Hepatocyte (in vitro differentiated cells): ENCODE measurements around the gene AKAP6. TPM values are rescaled to one million over a fixed set of nuclear protein-coding genes. Genes with fewer than 3 reads are reported as not detected.

Experiments
- DNase-seq: peaks from one replicate; pipeline ENCODE4 v3.0.0-alpha.2; 2016; ENCODE audit warnings: low spot score
- H2AFZ ChIP-seq: fragments of 200-600 bp; sonication (generic); 2 replicates; pipeline ENCODE4 v1.6.0; 2016; ENCODE audit warnings: antibody characterized with exemption, mild to moderate bottlenecking
- H3K27ac ChIP-seq: fragments of 200-600 bp; sonication (generic); 2 replicates; pipeline ENCODE4 v1.5.1; 2016; ENCODE audit warnings: mild to moderate bottlenecking
- H3K27me3 ChIP-seq: fragments of 200-600 bp; sonication (generic); 2 replicates; pipeline ENCODE4 v1.6.1; 2016
- H3K36me3 ChIP-seq: fragments of 200-600 bp; sonication (generic); replicated peaks from 2 replicates; pipeline ENCODE4 v1.5.1; 2016; ENCODE audit warnings: low read depth; ENCODE audit not compliant: insufficient read depth
- H3K4me1 ChIP-seq: fragments of 200-600 bp; sonication (generic); 2 replicates; pipeline ENCODE4 v1.5.1; 2016; ENCODE audit warnings: mild to moderate bottlenecking, moderate library complexity; ENCODE audit not compliant: insufficient read depth
- H3K4me2 ChIP-seq: fragments of 200-600 bp; sonication (generic); 2 replicates; pipeline ENCODE4 v1.6.0; 2016
- H3K4me3 ChIP-seq: fragments of 200-600 bp; sonication (generic); 2 replicates; pipeline ENCODE4 v1.5.1; 2016; ENCODE audit warnings: mild to moderate bottlenecking
- H3K79me2 ChIP-seq: fragments of 200-600 bp; sonication (generic); 2 replicates; pipeline ENCODE4 v1.6.0; 2017; ENCODE audit warnings: mild to moderate bottlenecking
- H3K9me2 ChIP-seq: fragments of 200-600 bp; sonication (generic); replicated peaks from 2 replicates; pipeline ENCODE4 v1.6.0; 2017; ENCODE audit warnings: mild to moderate bottlenecking; ENCODE audit not compliant: insufficient read depth
- H3K9me3 ChIP-seq: fragments of 200-600 bp; sonication (generic); 2 replicates; pipeline ENCODE4 v1.5.1; 2016; ENCODE audit warnings: low read depth, mild to moderate bottlenecking
- H4K20me1 ChIP-seq: fragments of 200-600 bp; sonication (generic); 2 replicates; pipeline ENCODE4 v1.6.0; 2016; ENCODE audit warnings: mild to moderate bottlenecking; ENCODE audit not compliant: insufficient read depth, poor library complexity, severe bottlenecking
- CTCF ChIP-seq: fragments of 200-600 bp; sonication (generic); IDR thresholded peaks from 2 replicates; pipeline ENCODE4 v1.5.1; 2016; ENCODE audit warnings: antibody characterized with exemption, mild to moderate bottlenecking; ENCODE audit not compliant: poor library complexity
- EZH2 ChIP-seq: fragments of 200-600 bp; sonication (generic); IDR thresholded peaks from 2 replicates; pipeline ENCODE4 v1.6.1; 2016; ENCODE audit warnings: antibody characterized with exemption, mild to moderate bottlenecking, borderline replicate concordance
- EZH2phosphoT487 ChIP-seq: fragments of 200-600 bp; sonication (generic); IDR thresholded peaks from one replicate; pipeline ENCODE4 v1.6.1; 2018; ENCODE audit warnings: antibody characterized with exemption, mild to moderate bottlenecking, low read depth, moderate library complexity; ENCODE audit not compliant: unreplicated experiment, severe bottlenecking
- WGBS: methylation state at CpG from one replicate; pipeline ENCODE4 v1.1.6; 2016; ENCODE audit warnings: low lambda C conversion rate; ENCODE audit errors: missing lambda C conversion rate; 5-methylcytosine and 5-hydroxymethylcytosine counted together
- polyA plus RNA-seq: library from polyadenylated mRNA; unstranded; fragments of >200 nt; fragmentation: Nextera tagmentation; extraction: Ambion mirVana; gene quantifications from 2 replicates; pipeline ENCODE4 v1.2.1, GENCODE V29; 2016
- total RNA-seq: library from RNA; depleted of rRNA; stranded (reverse); fragments of >200 nt; gene quantifications from 2 replicates; pipeline ENCODE4 v1.2.3, GENCODE V29; 2014

Gene AKAP6
- total and polyA plus RNA-seq, 2 experiments from 2014 or later: 1.1 to 2.1 TPM

DNA sequence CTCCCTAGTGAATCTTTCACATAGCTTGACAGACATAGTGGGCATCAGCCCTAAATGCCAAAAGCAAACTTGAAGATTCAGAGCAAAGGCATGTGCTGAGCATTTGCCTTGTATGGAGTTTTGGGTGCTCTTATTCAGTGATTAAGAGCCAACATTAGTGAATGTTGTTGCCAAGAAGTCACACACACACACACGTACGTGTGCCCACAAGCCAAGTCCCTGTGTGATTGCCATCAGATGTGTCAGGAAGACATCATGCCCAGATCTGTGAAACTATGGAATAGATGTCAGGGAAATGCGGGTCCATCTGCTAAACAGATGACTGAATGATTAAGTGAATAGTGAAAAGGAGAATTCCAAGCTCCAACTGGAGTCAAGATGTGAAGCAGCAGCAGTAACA, 149.0 kb downstream of the AKAP6 start:
- peaks cover 15% of the 10 kb centered on the region for H3K4me1 ChIP-seq
- WGBS: 84% methylated on average over 3 of the region's 3 CpGs
- no peak overlapping the region for H3K27ac ChIP-seq
- H3K36me3 ChIP-seq: no peaks in the 10 kb centered on the region
- H3K4me2 ChIP-seq: no peak overlapping the region
- H3K9me2 ChIP-seq: no peaks in the 10 kb centered on the region
- H3K79me2 ChIP-seq: no peaks in the 10 kb centered on the region
- no peak overlapping the region for H2AFZ ChIP-seq
- DNase-seq: no peak
- H3K4me3 ChIP-seq: no peak overlapping the region
- no peaks in the 10 kb centered on the region for H3K27me3 ChIP-seq
- no peaks in the 10 kb centered on the region for H4K20me1 ChIP-seq
- H3K9me3 ChIP-seq: no peaks in the 10 kb centered on the region
- TF ChIP-seq EZH2 (no peak), CTCF (no peak), EZH2phosphoT487 (no peak)

DNA sequence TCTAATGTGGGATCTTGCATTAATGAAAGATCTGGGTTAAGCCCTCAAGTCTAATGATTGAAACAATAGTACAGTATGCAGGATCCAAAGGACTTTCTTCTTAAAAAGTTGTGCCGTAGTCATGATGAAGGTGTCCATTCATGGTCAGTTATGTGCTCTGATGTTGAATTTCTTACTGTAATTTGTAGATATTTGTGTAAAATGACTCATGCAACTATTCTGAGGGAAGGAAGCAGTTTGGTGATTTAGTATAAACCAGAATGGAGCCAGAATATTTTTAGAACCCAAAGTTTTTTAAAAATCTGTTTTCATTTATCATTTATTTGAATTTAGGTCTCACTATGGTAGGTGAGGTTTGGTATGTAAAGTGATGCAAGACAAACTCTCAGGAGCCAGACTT, 151.2 kb downstream of the AKAP6 start:
- DNase-seq: no peak
- Histone ChIP-seq H4K20me1 (no peaks in the 10 kb centered on the region), H3K27ac (no peak overlapping the region), H3K79me2 (no peaks in the 10 kb centered on the region), H3K4me1 (no peaks in the 10 kb centered on the region), H3K27me3 (no peaks in the 10 kb centered on the region), H2AFZ (no peak overlapping the region), H3K4me2 (no peak overlapping the region), H3K4me3 (no peak overlapping the region), H3K9me3 (no peaks in the 10 kb centered on the region), H3K36me3 (no peaks in the 10 kb centered on the region), H3K9me2 (no peaks in the 10 kb centered on the region)
- no peak for TF ChIP-seq CTCF
- no peak for TF ChIP-seq EZH2phosphoT487
- TF ChIP-seq EZH2: no peak
- WGBS: 88% methylated on average over 1 of the region's 1 CpG

DNA sequence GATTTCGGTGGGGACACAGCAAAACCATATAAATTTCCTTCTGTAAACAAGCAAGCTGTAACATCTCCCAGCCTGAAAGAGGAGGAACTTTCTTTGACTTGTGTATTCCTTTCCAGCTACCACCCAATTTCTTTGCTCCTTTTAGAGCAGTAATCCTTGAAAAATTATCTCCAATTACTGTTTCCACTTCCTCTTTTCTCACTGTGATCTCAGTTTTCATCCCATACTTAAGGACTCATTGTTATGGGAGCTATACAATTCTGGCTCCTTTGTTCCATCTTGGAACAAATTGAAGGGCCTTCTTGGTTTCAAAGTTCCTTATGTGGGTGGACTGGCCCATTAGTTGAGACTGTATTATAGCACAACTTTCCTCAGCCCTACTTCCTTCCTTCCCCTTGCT, 152.6 kb downstream of the AKAP6 start:
- Histone ChIP-seq H3K9me3 (no peaks in the 10 kb centered on the region), H3K36me3 (no peaks in the 10 kb centered on the region), H4K20me1 (no peaks in the 10 kb centered on the region), H2AFZ (no peak overlapping the region), H3K27ac (no peak overlapping the region), H3K79me2 (no peaks in the 10 kb centered on the region), H3K4me1 (no peaks in the 10 kb centered on the region), H3K27me3 (no peaks in the 10 kb centered on the region), H3K9me2 (no peaks in the 10 kb centered on the region), H3K4me2 (no peak overlapping the region), H3K4me3 (no peak overlapping the region)
- no peak for DNase-seq
- WGBS: 67% methylated on average over 1 of the region's 1 CpG
- TF ChIP-seq CTCF (no peak), EZH2phosphoT487 (no peak), EZH2 (no peak)
